Measurements from ENCODE around the gene CCNB1IP1. TPM values are rescaled to one million over a fixed set of nuclear protein-coding genes. Genes with fewer than 3 reads are reported as not detected.
"Not testable (repeated sequence)": the region's sequence is repeated elsewhere in the genome, so short reads cannot be mapped to it uniquely, and the experiment has no call there.

Gene CCNB1IP1
- total RNA-seq, 3 donors from 2014 or later (not counting 1 experiment from before 2014, with no cell fraction given) = 20.8 to 21.5 (median 21.2) TPM

DNA sequence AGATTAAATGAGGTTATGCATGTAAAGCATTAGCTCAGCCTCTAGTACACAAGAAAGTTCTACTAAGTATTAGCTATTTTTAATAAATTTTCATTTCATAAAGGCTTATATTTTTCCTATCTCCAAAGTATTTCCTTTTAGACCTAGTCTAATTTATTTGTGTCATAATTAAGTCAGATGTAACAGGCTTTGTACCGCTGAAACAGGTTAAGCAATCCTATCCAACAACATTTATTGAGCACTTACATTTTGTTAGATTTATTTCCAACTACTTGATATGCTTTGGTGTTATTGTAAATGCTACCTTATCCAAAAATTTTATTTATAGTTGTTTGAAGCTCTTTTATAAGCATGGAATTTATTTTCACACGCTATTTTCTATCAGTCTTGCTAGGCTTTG is 8.6 kb upstream of the CCNB1IP1 start:
- H3K9me3 ChIP-seq (ENCODE audit: control insufficient read depth, insufficient read depth, low read length) = no peaks in the 10 kb centered on the region
- H3K4me3 ChIP-seq (ENCODE audit: low read length) = no peak overlapping the region
- TF ChIP-seq, protein P1, sequence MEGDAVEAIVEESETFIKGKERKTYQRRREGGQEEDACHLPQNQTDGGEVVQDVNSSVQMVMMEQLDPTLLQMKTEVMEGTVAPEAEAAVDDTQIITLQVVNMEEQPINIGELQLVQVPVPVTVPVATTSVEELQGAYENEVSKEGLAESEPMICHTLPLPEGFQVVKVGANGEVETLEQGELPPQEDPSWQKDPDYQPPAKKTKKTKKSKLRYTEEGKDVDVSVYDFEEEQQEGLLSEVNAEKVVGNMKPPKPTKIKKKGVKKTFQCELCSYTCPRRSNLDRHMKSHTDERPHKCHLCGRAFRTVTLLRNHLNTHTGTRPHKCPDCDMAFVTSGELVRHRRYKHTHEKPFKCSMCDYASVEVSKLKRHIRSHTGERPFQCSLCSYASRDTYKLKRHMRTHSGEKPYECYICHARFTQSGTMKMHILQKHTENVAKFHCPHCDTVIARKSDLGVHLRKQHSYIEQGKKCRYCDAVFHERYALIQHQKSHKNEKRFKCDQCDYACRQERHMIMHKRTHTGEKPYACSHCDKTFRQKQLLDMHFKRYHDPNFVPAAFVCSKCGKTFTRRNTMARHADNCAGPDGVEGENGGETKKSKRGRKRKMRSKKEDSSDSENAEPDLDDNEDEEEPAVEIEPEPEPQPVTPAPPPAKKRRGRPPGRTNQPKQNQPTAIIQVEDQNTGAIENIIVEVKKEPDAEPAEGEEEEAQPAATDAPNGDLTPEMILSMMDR (IDR thresholded peaks at IDR 0.05) = no peak
- H3K36me3 ChIP-seq (ENCODE audit: control insufficient read depth, insufficient read depth, low read length) = peaks cover 2% of the 10 kb centered on the region
- Mint-ChIP-seq H3K9me3 (no peaks in the 10 kb centered on the region), H3K36me3 (no peaks in the 10 kb centered on the region), H3K4me3 (peak overlapping the region; percentile 96), H3K4me1 (peaks cover 14 to 22% of the 10 kb centered on the region in 2 donors), H3K27me3 (ENCODE audit: low read depth in 2 of 2) (no peaks in the 10 kb centered on the region), H3K27ac (peak overlapping the region in 1 of 2 donors; percentile 97)
- DNase-seq (no peak), ATAC-seq (no peak)
- no peak overlapping the region for H3K27ac ChIP-seq (ENCODE audit: low read length)
- no peaks in the 10 kb centered on the region for H3K27me3 ChIP-seq (ENCODE audit: control insufficient read depth, insufficient read depth, low read length)
- intact Hi-C loops (cut with micrococcal nuclease) = loop anchor here (2.0 to 5.0 kb wide), 4 partner anchors 15 to 341 kb away; no protein-coding TSS in a partner anchor
- WGBS (ENCODE audit: insufficient coverage) = no CpG with 5 or more reads among the region's 2 CpGs
- peaks cover 6% of the 10 kb centered on the region for H3K4me1 ChIP-seq (ENCODE audit: control insufficient read depth, insufficient read depth, low read length)

DNA sequence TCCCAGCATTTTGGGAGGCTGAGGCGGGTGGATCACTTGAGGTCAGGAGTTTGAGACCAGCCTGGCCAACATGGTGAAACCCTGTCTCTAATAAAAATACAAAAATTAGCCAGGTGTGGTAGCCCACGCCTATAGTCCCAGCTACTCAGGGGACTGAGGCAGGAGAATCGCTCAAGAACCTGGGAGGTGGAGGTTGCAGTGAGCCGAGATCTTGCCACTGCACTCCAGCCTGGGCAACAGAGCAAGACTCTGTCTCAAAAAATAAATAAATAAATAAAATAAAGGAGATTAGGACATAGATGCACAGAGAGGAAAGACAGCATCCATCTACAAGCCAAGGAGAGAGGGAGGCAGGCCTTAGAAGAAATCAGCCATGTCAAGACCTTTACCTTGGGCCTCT is 8.0 kb upstream of the CCNB1IP1 start:
- H3K4me3 Mint-ChIP-seq, H3K27ac Mint-ChIP-seq: not testable (repeated sequence)
- intact Hi-C loops (cut with micrococcal nuclease) = loop anchor here (5.0 kb wide), 1 partner anchor 271 kb away; no protein-coding TSS in a partner anchor

DNA sequence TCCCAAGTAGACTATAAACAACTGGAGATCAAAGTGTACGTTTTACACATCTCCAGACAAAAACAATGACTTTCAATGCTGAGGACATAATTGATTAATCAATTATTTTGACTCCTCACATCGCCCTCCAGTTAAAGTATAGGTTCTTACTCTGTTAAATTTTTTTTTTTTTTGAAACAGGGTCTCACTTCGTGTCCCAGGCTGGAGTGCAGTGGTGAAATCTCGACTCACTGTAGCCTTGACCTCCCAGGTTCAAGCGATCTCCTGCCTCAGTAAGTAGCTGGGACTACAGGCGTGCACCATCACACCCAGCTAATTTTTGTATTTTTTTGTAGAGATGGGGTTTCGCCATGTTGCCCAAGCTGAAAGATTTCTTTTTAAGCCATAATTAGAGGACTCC is 938 bp upstream of the CCNB1IP1 start:
- Mint-ChIP-seq H3K9me3 (no peaks in the 10 kb centered on the region), H3K4me1 (peaks cover 20 to 22% of the 10 kb centered on the region in 2 donors), H3K27ac (no peak overlapping the region), H3K27me3 (ENCODE audit: low read depth in 2 of 2) (no peaks in the 10 kb centered on the region), H3K4me3 (no peak overlapping the region), H3K36me3 (no peaks in the 10 kb centered on the region)
- no peaks in the 10 kb centered on the region for H3K9me3 ChIP-seq (ENCODE audit: control insufficient read depth, insufficient read depth, low read length)
- 91% methylated on average over 4 of the region's 7 CpGs for WGBS (ENCODE audit: insufficient coverage)
- H3K4me1 ChIP-seq (ENCODE audit: control insufficient read depth, insufficient read depth, low read length) = peaks cover 7% of the 10 kb centered on the region
- TF ChIP-seq, protein P1 (IDR thresholded peaks at IDR 0.05) = no peak
- intact Hi-C loops (cut with micrococcal nuclease) = no loop called here
- H3K27ac ChIP-seq (ENCODE audit: low read length) = no peak overlapping the region
- ATAC-seq (no peak), DNase-seq (no peak)
- no peaks in the 10 kb centered on the region for H3K27me3 ChIP-seq (ENCODE audit: control insufficient read depth, insufficient read depth, low read length)
- H3K36me3 ChIP-seq (ENCODE audit: control insufficient read depth, insufficient read depth, low read length) = no peaks in the 10 kb centered on the region
- H3K4me3 ChIP-seq (ENCODE audit: low read length) = no peak overlapping the region

More for the DNA sequence above, 8.0 kb upstream of the CCNB1IP1 start:
- not testable (repeated sequence) for H3K27me3 Mint-ChIP-seq (ENCODE audit: low read depth in 2 of 2); H3K27me3 ChIP-seq (ENCODE audit: control insufficient read depth, insufficient read depth, low read length); H3K27ac ChIP-seq (ENCODE audit: low read length); H3K36me3 ChIP-seq (ENCODE audit: control insufficient read depth, insufficient read depth, low read length); H3K4me3 ChIP-seq (ENCODE audit: low read length); ATAC-seq; H3K9me3 ChIP-seq (ENCODE audit: control insufficient read depth, insufficient read depth, low read length); H3K4me1 ChIP-seq (ENCODE audit: control insufficient read depth, insufficient read depth, low read length); DNase-seq; H3K36me3 Mint-ChIP-seq; H3K9me3 Mint-ChIP-seq
- peaks cover 14 to 22% of the 10 kb centered on the region in 2 donors for H3K4me1 Mint-ChIP-seq
- 100% methylated on average over 3 of the region's 4 CpGs for WGBS (ENCODE audit: insufficient coverage)

DNA sequence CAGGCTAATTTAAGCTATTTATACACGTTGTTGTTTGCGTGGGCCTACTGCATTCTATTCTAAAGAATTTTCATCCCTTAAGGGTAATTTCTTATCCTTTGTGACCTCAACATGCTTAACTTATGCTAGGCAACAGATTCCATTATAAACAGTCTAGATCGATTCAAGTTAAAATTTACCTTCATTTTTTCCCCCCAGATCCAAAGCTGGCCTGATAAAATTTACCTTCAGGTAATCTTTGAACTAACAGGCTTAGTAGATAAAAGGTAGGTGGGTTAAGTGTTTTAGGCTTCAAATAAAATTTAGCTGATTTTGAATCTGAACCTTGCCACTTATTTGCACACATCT is 389 bp upstream of the CCNB1IP1 start:
- Histone ChIP-seq H3K36me3 (ENCODE audit: control insufficient read depth, insufficient read depth, low read length) (peaks cover 2% of the 10 kb centered on the region), H3K27ac (ENCODE audit: low read length) (peak overlapping the region; percentile 43), H3K4me3 (ENCODE audit: low read length) (peak overlapping the region; percentile 59), H3K4me1 (ENCODE audit: control insufficient read depth, insufficient read depth, low read length) (peaks cover 7% of the 10 kb centered on the region), H3K27me3 (ENCODE audit: control insufficient read depth, insufficient read depth, low read length) (no peaks in the 10 kb centered on the region), H3K9me3 (ENCODE audit: control insufficient read depth, insufficient read depth, low read length) (no peaks in the 10 kb centered on the region)
- Mint-ChIP-seq H3K27ac (peak overlapping the region; percentile 88 to 92), H3K27me3 (ENCODE audit: low read depth in 2 of 2) (no peaks in the 10 kb centered on the region), H3K4me3 (peak overlapping the region; percentile 94), H3K4me1 (peaks cover 20 to 22% of the 10 kb centered on the region in 2 donors), H3K9me3 (no peaks in the 10 kb centered on the region), H3K36me3 (no peaks in the 10 kb centered on the region)
- TF ChIP-seq, protein P1 (IDR thresholded peaks at IDR 0.05) = no peak
- no peak for DNase-seq
- ATAC-seq = peak in 2 of 3 donors; percentile 3 to 5
- intact Hi-C loops (cut with micrococcal nuclease) = loop anchor here (1.0 kb wide), 1 partner anchor 10 kb away; the partner anchor contains the start of gene PARP2
- 10% methylated on average over 3 of the region's 3 CpGs for WGBS (ENCODE audit: insufficient coverage)
